Left lung (tissue), 10 donors: Measurements from ENCODE around the gene BMI1. TPM values are rescaled to one million over a fixed set of nuclear protein-coding genes. Genes with fewer than 3 reads are reported as not detected.
"Not testable (repeated sequence)": the region's sequence is repeated elsewhere in the genome, so short reads cannot be mapped to it uniquely, and the experiment has no call there.

Experiments used
- ATAC-seq: fragments of 200-7000 bp; cut with Tn5 transposase; one replicate; pipeline ENCODE4 v1.9.1; 2020; ENCODE audit warnings: moderate library complexity
- DNase-seq, 4 donors: peaks; one replicate each; pipeline ENCODE4 v3.0.0-alpha.2; 2013 to 2020
- H3K27ac ChIP-seq, 2 donors: fragments of 200-600 bp; sonication (generic) in 1 of 2; one replicate each; pipeline versions ENCODE4 v1.5.0 to v1.8.0; 2020 to 2021
- H3K27me3 ChIP-seq, 2 donors: fragments of 200-600 bp; sonication (generic) in 1 of 2; one replicate each; pipeline versions ENCODE4 v1.5.0 to v1.8.0; 2020 to 2021
- H3K36me3 ChIP-seq, 2 donors: fragments of 200-600 bp; sonication (generic) in 1 of 2; one replicate each; pipeline versions ENCODE4 v1.5.0 to v1.8.0; 2020 to 2021
- H3K4me1 ChIP-seq, 2 donors: fragments of 200-600 bp; one replicate each; pipeline ENCODE4 v1.8.0; 2021
- H3K4me3 ChIP-seq, 2 donors: fragments of 200-600 bp; sonication (generic) in 1 of 2; one replicate each; pipeline versions ENCODE4 v1.5.0 to v1.8.0; 2020 to 2021; ENCODE audit warnings: mild to moderate bottlenecking in 1 of 2
- H3K9me3 ChIP-seq, 2 donors: fragments of 200-600 bp; sonication (generic) in 1 of 2; one replicate each; pipeline versions ENCODE4 v1.5.0 to v1.8.0; 2020 to 2021
- CTCF ChIP-seq, 2 donors: fragments of 200-600 bp; sonication (generic) in 1 of 2; IDR thresholded peaks; one replicate each; pipeline versions ENCODE4 v1.5.0 to v1.8.0; 2021; ENCODE audit warnings: antibody characterized with exemption in 2 of 2
- intact Hi-C, 2 donors: fragments of 100-400 bp; cut with DNase I; formaldehyde crosslinking; loops; one replicate each; pipeline versions ENCODE4 v1.11.2 to v1.14.2; 2022
- polyA plus RNA-seq, 6 donors: library from polyadenylated mRNA; unstranded; fragments of 120-200 nt; gene quantifications; one replicate each; pipeline ENCODE4 v1.2.1, GENCODE V29; 2013; ENCODE audit not compliant: insufficient read length in 6 of 6
- total RNA-seq, 2 donors: library from RNA; stranded (reverse); fragmentation: NEBNext Ultra II Directional; extraction: Animal tissue kit (Norgen Biotek cat#: 25700); gene quantifications; one replicate each; pipeline ENCODE4 v1.2.1, GENCODE V29; 2021
- donor health status: DM: no; HTN: yes; CAD: no.
- donor health status: DM: no; HTN: no; CAD: no.

BMI1 gene
- total and polyA plus RNA-seq, 8 donors = 42.3 to 112 (median 94.1) TPM

- Histone ChIP-seq H3K9me3 (no peaks in the 10 kb centered on the region), H3K4me3 (no peak overlapping the region), H3K4me1 (no peaks in the 10 kb centered on the region), H3K36me3 (no peaks in the 10 kb centered on the region), H3K27ac (no peak overlapping the region), H3K27me3 (no peaks in the 10 kb centered on the region)
- no peak for DNase-seq
- intact Hi-C loops = no loop called here
- no peak for ATAC-seq
- TF ChIP-seq CTCF (IDR thresholded peaks at IDR 0.05) = no peak
These were observed 15.2 kb upstream of the BMI1 start for GRCh38 chr10:22305721-22306120.

DNA sequence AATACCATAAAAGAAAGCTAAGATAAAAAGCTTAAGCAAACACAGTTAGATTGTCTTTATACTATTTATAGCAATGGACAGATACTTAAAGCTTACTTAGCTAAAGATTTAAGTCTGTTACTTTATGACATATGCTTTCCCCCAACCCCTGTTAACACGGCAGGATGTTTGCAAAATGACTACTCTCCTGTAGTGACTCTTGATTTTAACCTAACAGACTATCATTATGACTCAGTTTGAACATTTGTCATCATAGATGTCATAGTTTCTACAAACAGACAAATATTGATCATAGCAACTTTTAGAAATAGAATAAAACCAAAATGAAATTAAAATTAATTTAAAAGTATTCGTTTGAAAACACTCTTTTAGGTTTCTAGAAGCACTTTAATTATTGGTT, 12.5 kb upstream of the BMI1 start:
- H3K27me3 ChIP-seq = no peaks in the 10 kb centered on the region
- DNase-seq = no peak
- intact Hi-C loops = no loop called here
- TF ChIP-seq CTCF (IDR thresholded peaks at IDR 0.05) = no peak
- H3K4me1 ChIP-seq = no peaks in the 10 kb centered on the region
- H3K36me3 ChIP-seq = no peaks in the 10 kb centered on the region
- H3K9me3 ChIP-seq = no peaks in the 10 kb centered on the region
- no peak for ATAC-seq
- no peak overlapping the region for H3K27ac ChIP-seq
- no peak overlapping the region for H3K4me3 ChIP-seq

- intact Hi-C loops = no loop called here
These were observed 11.5 kb upstream of the BMI1 start for GRCh38 chr10:22309180-22310000.

DNA sequence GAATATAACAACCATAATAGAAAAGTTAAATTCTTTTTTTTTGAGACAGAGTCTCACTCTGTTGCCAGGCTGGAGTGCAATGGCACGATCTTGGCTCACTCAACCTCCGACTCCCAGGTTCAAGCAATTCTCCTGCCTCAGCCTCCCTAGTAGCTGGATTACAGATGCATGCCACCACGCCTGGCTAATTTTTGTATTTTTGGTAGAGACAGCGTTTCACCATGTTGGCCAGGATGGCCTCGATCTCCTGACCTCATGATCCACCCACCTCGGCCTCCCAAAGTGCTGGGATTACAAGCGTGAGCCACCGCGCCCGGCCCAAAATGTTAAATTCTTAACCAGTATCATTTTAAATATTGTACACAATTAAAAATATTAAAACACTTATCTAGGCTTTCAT, 10.9 kb upstream of the BMI1 start:
- H3K27me3 ChIP-seq, H3K36me3 ChIP-seq, DNase-seq, H3K4me3 ChIP-seq, H3K9me3 ChIP-seq, ATAC-seq, H3K27ac ChIP-seq, H3K4me1 ChIP-seq, intact Hi-C loops: not testable (repeated sequence)

More at GRCh38 chr10:22309180-22310000, 11.5 kb upstream of the BMI1 start:
- DNase-seq (no peak), ATAC-seq (no peak)
- Histone ChIP-seq H3K4me1 (no peaks in the 10 kb centered on the region), H3K27me3 (no peaks in the 10 kb centered on the region), H3K4me3 (no peak overlapping the region), H3K27ac (no peak overlapping the region), H3K9me3 (no peaks in the 10 kb centered on the region), H3K36me3 (no peaks in the 10 kb centered on the region)
- no peak for TF ChIP-seq CTCF (IDR thresholded peaks at IDR 0.05)

DNA sequence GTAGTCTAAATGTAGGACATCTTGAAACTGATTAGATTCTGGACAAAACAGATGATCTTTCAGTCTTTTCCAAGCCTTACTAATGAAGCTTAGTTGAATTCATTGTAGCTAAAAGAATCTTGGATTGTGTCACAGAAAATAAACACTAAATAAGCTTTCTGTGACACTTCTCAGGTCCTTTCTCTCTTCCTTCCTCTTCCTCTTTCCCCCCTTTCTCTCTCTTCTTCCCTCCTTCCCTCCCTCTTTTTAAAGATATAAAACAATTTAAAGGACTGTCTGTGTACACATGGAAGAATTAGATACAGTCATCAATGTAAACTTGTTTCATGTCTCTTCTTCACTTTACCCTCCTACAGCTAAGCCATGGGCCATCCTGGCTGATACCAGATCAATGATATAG, 10.0 kb upstream of the BMI1 start:
- intact Hi-C loops = no loop called here
- H3K9me3 ChIP-seq = no peaks in the 10 kb centered on the region
- H3K27ac ChIP-seq = no peak overlapping the region
- DNase-seq = no peak
- H3K36me3 ChIP-seq = no peaks in the 10 kb centered on the region
- no peak for TF ChIP-seq CTCF (IDR thresholded peaks at IDR 0.05)
- ATAC-seq = no peak
- no peak overlapping the region for H3K4me3 ChIP-seq
- peaks cover 0 to 10% of the 10 kb centered on the region in 2 donors for H3K4me1 ChIP-seq
- H3K27me3 ChIP-seq = no peaks in the 10 kb centered on the region

DNA sequence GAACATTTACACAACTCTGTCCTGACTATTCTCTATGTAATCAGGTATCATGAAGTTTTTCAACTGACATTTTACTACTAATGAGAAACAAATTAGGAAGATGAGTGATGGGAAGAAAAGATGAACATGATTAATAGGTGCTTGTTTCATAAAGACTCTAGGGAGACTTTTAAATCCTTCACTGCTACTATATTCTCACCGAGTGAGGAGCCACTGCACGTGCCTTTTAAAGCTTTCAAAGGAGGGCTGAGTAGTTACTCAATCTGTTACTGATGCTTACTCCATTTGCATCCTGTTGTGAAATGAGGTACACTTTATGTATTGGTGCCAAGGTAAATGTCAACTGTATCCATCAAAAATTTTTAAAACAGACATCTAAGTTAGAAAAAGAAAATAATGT, 6.0 kb upstream of the BMI1 start:
- H3K27me3 ChIP-seq = no peaks in the 10 kb centered on the region
- no peaks in the 10 kb centered on the region for H3K9me3 ChIP-seq
- ATAC-seq = no peak
- no peak overlapping the region for H3K27ac ChIP-seq
- peaks cover 12 to 34% of the 10 kb centered on the region in 2 donors for H3K4me1 ChIP-seq
- H3K4me3 ChIP-seq = no peak overlapping the region
- DNase-seq = no peak
- no peaks in the 10 kb centered on the region for H3K36me3 ChIP-seq
- intact Hi-C loops = no loop called here
- TF ChIP-seq CTCF (IDR thresholded peaks at IDR 0.05) = no peak
